Astrocyte of the hippocampus (primary cell): ENCODE measurements around the gene SMIM9.
A peak's percentile ranks its signal among the peaks of the same experiment; 100 is the strongest.

Experiments
- DNase-seq: peaks from one replicate; pipeline ENCODE4 v3.0.0; 2011; ENCODE audit warnings: low read depth, low spot score

The SMIM9 gene

GRCh38 chrX:154815274-154815818 is 19.1 kb downstream of the SMIM9 start:
- peak; percentile 22 for DNase-seq

- DNase-seq = no peak
These were observed 20.7 kb downstream of the SMIM9 start for GRCh38 chrX:154813801-154814200.

- no peak for DNase-seq
These were observed 21.9 kb downstream of the SMIM9 start for GRCh38 chrX:154812341-154813101.

- no peak for DNase-seq
These were observed 24.4 kb downstream of the SMIM9 start for GRCh38 chrX:154809939-154810665.

GRCh38 chrX:154806837-154807501 is 27.5 kb downstream of the SMIM9 start:
- no peak for DNase-seq

- peak; percentile 52 for DNase-seq
These were observed 28.8 kb downstream of the SMIM9 start for GRCh38 chrX:154805696-154806091.

GRCh38 chrX:154804957-154805695 is 29.3 kb downstream of the SMIM9 start, which contains the start of gene MPP1:
MPP1 (minus strand) TSS chrX:154805485; CDS start chrX:154805373, 112 bp downstream.
- DNase-seq = peak; percentile 89

- DNase-seq = no peak
These were observed 30.1 kb downstream of the SMIM9 start for GRCh38 chrX:154804261-154804956.

- DNase-seq = no peak
These were observed 31.5 kb downstream of the SMIM9 start for GRCh38 chrX:154802947-154803346.

- DNase-seq = no peak
These were observed 33.8 kb downstream of the SMIM9 start for GRCh38 chrX:154800478-154801210.

- peak; percentile 28 for DNase-seq
These were observed 34.7 kb downstream of the SMIM9 start for GRCh38 chrX:154799556-154800348.

GRCh38 chrX:154797006-154797405 is 37.5 kb downstream of the SMIM9 start:
- DNase-seq = peak; percentile 24

GRCh38 chrX:154795016-154795415 is 39.4 kb downstream of the SMIM9 start:
- DNase-seq = no peak

- DNase-seq = no peak
These were observed 41.2 kb downstream of the SMIM9 start for GRCh38 chrX:154793084-154793795.

- DNase-seq = no peak
These were observed 42.5 kb downstream of the SMIM9 start for GRCh38 chrX:154791939-154792338.

GRCh38 chrX:154791467-154791866 is 43.0 kb downstream of the SMIM9 start:
- no peak for DNase-seq

GRCh38 chrX:154785716-154786115 is 48.7 kb downstream of the SMIM9 start:
- no peak for DNase-seq

- DNase-seq = no peak
These were observed 50.1 kb downstream of the SMIM9 start for GRCh38 chrX:154784149-154784995.
